ENCODE measurements around the gene USP20.

Gene USP20

DNA sequence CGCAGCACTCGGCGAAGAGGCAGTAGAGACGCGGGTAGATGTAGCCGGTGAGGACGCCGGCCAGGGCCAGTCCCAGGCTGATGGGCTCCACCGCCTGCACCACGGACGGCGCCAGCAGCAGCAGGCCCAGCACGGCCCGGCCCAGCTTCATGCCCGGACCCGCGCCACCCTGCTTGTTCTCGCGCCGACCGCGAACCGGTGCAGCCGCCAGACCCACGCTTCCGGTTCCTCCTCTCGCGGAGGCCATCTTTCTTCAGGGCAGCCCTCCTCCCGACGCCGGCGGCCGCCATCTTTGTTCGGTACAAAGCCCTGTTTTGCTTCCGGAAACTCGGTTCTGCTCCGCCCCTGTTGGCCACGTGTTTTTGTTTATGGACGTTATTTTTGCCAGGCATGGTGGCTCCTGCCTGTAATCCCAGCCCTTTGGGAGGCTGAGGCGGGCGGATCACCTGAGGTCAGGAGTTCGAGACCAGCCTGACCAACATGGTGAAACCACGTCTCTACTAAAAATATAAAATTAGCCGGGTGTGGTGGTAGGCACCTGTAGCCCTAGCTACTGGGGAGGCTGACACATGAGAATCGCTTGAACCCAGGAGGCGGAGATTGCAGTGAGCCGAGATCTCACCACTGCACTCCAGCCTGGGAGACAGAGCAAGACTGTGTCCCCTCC, 11.2 kb upstream of the USP20 start, which contains the start of gene TOR1A:
Gene TOR1A, minus strand, starts transcription at position 202 of the 667 bp plus-strand sequence. Its CDS starts 51 bp downstream, at position 151.
- DNase-seq = peak; percentile 96

DNA sequence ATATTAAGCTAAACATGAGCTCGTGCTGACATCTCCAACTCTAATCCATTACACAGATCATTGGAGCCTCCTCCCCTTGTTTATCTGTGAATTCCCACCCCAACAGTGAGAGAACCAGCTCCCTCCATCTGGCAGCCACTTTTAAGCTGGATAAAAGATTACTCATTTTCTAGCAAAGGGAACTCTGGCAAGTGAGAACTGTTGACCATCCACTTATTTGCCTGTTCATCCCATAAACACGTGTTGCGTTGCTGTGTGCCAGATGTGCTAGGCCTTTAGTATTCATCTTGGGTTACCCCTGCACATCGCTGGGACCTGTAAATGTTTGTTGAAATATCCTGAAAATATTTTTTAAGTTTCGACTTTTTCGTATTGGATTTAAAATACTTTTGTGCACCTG, 8.9 kb upstream of the USP20 start:
- DNase-seq = no peak

GRCh38 chr9:129826759-129827158, 8.5 kb upstream of the USP20 start:
- no peak for DNase-seq

DNA sequence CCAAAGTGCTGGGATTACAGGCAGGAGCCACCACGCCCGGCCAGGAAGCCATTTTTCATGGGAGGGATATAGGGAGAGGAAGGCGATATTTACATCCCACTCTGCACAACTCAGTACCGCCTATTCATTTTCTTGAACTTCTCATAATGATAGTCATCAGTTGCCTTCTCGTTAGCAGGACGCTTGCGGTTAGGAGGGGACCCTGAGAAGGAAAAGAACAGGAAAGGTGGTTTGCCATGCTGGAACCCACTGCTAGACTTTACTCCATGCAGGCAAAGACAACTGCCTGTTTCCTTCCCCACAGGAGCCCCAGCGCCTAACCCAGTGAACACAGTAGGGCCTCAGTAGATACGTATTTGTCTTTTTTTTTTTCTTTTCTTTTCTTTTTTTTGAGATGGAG, 7.2 kb upstream of the USP20 start:
- DNase-seq = no peak

DNA sequence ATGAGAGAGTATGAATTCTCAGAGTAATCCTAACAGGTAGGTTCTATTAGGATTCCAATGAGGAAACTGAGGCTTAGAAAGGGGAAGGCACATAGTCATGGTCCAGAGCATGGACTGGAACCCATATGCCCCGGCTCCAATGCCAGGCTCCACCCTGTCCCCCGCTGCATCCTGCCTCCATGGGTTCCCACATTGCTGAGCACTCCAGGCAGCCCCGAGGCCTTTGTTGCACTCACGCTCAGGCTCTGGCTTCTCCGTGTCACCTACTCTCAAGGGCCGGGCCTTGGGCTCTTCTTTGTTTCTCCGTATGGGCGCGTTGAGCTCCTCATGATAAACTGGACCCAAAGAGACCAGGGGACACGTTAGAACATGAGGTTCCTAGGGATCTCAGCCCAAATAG, 6.3 kb upstream of the USP20 start:
- DNase-seq = no peak

DNA sequence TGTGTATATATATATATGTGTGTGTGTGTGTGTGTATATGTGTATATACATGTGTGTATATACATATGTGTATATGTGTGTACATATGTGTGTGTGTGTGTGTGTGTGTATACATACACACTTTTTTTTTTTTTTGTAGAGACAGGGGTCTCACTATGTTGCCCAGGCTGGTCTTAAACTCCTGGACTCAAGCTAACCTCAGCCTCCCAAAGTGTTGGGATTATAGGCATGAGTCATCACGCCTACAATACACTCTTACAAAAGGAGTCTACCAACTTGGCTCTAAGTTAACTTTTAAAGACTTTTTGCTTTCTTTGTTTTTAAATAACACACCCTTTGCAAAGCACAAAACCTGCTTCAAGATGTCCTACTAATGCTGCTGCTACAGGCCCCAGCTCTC, 2.3 kb upstream of the USP20 start:
- no peak for DNase-seq

GRCh38 chr9:129834489-129835127, 650 bp upstream of the USP20 start:
- no peak for DNase-seq

DNA sequence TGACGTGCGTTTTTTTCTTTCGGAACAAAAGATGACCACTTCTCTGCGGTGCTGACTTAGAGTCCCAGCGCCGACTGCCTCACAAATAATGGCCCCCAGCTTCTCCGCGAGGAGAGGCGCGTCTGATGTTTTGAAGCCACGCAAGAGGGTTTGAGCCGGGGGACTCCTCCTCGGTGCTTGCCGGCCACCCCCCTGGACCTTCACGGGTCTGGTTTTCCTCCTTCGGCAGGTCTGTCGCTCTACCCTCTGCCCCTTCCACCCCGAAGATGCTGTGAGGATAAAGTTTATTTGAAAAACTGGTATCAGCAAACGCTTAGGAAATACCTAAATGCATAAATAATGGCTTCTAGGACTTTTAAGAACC, 584 bp downstream of the USP20 start:
- DNase-seq = no peak

GRCh38 chr9:129836311-129837007, 1.2 kb downstream of the USP20 start:
- no peak for DNase-seq

DNA sequence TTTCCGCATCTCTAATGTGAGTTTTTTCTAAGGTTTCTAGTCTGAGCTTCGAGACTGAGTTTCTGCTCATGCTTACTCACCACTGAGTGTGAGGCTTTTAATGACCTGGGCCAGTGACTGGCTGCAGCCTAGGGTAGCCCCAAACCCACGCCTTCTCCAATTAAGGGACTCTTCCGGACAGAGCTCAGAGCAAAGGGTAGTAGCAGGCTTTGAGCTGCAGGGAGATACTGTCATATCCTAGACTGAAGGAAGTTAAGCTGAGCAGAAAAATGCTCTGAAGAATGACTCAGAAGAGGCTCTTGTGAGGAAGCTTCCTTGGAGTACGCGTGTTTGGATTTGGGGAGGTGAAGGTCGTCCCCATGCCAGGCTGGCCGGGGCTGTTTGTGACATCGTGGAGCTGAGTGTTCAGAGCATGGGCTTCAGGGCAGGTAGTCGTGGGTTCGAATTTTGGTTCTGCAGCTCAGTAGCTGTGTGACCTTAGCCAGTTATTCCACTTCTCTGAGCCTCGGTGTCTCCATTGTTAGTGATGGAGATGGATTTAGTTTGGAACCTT, 3.5 kb downstream of the USP20 start:
- no peak for DNase-seq

- DNase-seq = no peak
Measured at GRCh38 chr9:129839324-129840023, 4.2 kb downstream of the USP20 start.

GRCh38 chr9:129840034-129840433, 4.8 kb downstream of the USP20 start:
- DNase-seq = peak; percentile 69

DNA sequence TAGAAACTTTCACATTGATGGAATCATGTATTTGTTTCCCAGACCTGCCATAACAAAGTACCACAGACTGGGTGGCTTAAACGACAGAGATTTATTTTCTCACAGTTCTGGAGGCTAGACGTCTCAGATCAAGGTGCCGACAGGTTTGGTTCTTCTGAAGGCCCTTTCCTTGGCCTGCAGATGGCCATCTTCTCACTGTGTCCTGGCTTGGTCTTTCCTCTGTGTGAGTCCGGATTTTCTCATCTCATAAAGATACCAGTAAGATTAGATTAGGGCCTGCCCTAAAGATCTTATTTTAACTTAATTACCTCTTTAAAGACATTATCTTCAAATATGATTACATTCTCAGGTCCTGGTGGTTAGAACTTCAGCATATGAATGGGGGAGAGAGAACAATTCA, 5.8 kb downstream of the USP20 start:
- DNase-seq = no peak

- DNase-seq = no peak
Measured at GRCh38 chr9:129845373-129845772, 10.1 kb downstream of the USP20 start.

- DNase-seq = no peak
Measured at GRCh38 chr9:129848712-129849441, 13.6 kb downstream of the USP20 start.

DNA sequence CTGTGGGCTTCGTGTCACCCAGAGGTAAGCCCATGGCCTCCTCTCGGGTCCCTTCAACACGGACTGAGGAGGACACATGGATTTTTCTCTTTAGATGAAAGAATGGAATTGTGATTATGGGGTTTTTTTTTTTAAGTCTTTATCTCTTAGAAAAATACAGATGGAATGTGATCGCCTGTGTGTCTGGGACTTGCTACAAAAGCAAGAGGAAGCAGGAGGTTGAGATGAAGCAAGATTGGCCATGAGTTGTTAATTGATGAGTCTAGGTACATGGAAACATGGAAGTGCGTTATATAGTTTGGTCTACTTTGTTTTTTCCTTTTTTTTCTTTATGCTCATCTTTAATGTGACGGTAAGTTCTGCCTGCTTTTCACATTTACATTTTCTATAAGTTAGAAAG, 14.6 kb downstream of the USP20 start:
- no peak for DNase-seq

DNA sequence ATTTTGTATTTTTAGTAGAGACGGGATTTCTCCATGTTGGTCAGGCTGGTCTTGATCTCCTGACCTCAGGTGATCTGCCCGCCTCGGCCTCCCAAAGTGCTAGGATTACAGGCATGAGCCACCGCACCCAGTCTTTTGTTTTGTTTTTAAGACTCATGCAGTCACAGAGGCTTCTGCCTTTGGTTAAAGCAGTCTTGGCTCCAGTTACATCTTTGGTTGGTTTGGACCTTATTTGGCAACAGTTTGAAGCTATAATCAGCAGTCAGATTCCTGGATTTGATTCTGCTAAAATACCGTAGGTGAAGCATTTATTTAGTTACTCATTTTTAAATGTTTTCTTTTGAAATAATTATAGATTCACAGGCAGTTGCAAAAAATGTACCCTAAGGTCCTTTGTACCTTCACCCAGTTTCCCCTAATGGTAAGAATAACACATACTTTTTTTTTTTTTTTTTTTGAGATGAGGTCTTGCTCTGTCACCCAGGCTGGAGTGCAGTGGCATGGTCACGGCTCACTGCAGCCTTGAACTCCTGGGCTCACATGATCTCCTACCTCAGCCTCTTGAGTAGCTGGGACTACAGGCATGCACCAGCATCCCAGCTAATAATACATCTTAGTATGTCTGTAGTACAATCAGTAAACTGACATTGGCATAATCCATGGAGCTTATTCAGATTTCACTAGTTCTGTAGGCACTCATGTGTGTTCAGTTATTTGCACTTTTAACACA, 15.7 kb downstream of the USP20 start:
- no peak for DNase-seq

DNA sequence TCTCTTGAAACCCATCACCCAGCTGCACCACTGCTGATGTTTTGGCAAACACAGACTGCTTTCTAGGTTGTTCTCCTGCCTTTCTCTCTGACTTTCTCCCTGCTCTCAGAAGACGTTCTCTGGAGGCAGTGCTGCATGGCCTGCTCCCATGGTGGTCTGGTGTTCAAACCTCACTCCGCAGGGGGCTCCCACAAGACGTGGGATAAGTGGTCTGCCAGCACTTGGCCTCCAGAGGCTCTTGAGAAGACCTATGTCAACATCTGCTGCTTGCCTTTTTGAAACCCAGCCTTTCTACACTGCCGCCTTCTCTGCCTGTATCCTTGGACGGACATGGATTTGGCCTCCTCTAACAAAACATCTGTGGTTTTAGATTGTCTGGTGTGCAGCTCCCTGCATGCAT, 16.6 kb downstream of the USP20 start:
- no peak for DNase-seq

DNA sequence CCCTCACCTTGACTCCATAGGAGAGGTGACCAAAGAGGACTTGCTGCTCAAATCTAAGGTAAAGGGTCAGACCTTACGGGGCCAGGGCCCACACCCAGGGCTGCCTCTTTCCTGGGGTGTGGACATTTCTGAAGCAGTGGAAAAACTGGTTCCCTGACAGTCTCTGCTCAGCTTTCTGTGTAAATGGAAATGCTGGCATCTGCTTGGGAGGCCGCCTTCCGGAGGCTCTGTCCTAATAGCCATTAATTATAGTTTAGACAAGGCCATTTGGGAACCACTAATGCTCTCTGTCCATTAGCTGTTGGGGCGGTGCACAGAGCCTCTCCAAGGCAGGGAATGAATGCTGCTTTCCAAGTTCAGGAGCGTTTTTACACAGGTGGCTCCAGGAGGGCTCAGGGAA, 17.3 kb downstream of the USP20 start:
- no peak for DNase-seq

GRCh38 chr9:129853614-129854013, 18.4 kb downstream of the USP20 start:
- DNase-seq = no peak

DNA sequence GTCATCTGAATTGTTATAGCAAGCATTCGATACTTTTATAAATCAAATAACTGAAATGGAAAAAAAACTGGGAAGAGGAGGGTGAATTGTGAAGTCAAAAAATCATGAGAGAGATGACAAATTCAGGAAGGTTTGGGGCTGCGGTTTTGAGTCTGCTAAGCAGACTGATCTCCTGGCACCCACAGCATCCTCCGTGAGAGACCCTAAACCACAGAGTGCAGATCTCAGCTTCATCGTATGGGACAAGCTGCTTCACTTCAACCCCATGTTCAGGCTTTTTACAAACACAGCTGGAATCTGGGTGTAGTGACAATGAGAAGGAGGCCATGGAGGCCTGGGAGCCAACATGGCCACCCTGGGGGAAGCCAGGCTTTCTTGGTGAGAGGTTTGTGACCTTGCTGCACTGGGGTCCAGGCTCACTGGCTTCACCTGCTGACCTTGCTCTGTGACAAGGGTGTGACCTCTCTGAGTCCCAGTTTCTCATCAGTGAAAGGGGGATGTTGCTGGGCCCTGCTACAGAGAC, 19.4 kb downstream of the USP20 start:
- no peak for DNase-seq

DNA sequence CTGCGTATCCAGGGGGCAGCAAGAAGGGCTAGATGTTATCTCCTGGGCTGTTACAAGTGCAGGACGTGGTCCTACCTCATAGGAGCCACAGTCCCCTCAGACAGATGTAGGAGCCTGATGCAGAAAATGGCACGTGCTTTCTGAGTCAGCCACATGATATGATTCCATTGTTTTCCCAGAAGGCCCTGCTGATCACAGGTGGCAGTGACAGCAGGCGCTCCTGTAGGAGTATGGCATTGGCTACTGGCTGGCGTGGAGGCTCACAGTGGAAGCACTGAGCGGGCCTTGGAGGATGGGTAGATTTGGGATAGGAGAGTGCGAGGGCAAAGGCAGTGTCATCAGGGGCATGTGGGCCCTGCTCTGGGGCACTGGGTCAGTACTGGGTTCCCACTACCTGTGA, 21.9 kb downstream of the USP20 start:
- DNase-seq = no peak

Data from NCI-H2171 (cell line).